Aorta (tissue), 5 donors: Measurements from ENCODE around the gene HOXA2. TPM values are rescaled to one million over a fixed set of nuclear protein-coding genes. Genes with fewer than 3 reads are reported as not detected.

Source experiments
- ATAC-seq: fragments of 200-7000 bp; cut with Tn5 transposase; one replicate; pipeline ENCODE4 v1.9.1; 2022; ENCODE audit warnings: moderate library complexity; ENCODE audit not compliant: low FRiP score
- DNase-seq, 2 donors: peaks; one replicate each; pipeline ENCODE4 v3.0.0-alpha.2; 2020
- H3K27ac ChIP-seq, 2 donors: one replicate each; pipeline ENCODE4 v1.5.1; 2013; ENCODE audit warnings: low read length in 2 of 2, mild to moderate bottlenecking in 2 of 2, moderate library complexity in 2 of 2, control low read depth in 1 of 2, inconsistent platforms in 1 of 2, low read depth in 1 of 2
- H3K27me3 ChIP-seq, 2 donors: one replicate each; pipeline ENCODE4 v1.6.1; 2013; ENCODE audit warnings: control low read depth in 1 of 2, low read length in 1 of 2, mild to moderate bottlenecking in 1 of 2, moderate library complexity in 1 of 2; ENCODE audit not compliant: insufficient read depth in 2 of 2, control insufficient read depth in 1 of 2
- H3K36me3 ChIP-seq, 2 donors: one replicate each; pipeline ENCODE4 v1.6.1; 2013; ENCODE audit warnings: control low read depth in 1 of 2, low read length in 1 of 2, mild to moderate bottlenecking in 1 of 2; ENCODE audit not compliant: insufficient read depth in 2 of 2, control insufficient read depth in 1 of 2
- H3K4me1 ChIP-seq, 2 donors: one replicate each; pipeline ENCODE4 v1.6.1; 2013; ENCODE audit warnings: low read length in 2 of 2, control low read depth in 1 of 2, mild to moderate bottlenecking in 1 of 2, moderate library complexity in 1 of 2; ENCODE audit not compliant: insufficient read depth in 2 of 2, control insufficient read depth in 1 of 2
- H3K4me3 ChIP-seq, 2 donors: one replicate each; pipeline ENCODE4 v1.5.1; 2013; ENCODE audit warnings: low read length in 2 of 2, control low read depth in 1 of 2, mild to moderate bottlenecking in 1 of 2
- H3K9me3 ChIP-seq: one replicate; pipeline ENCODE4 v1.6.1; 2013; ENCODE audit warnings: mild to moderate bottlenecking, low read length; ENCODE audit not compliant: control insufficient read depth
- WGBS, 2 donors: extraction: QIAGEN DNeasy Blood & Tissue Kit; methylation state at CpG; one replicate each; pipeline ENCODE4 v1.1.7; 2013; 5-methylcytosine and 5-hydroxymethylcytosine counted together
- intact Hi-C, 2 donors: fragments of 100-400 bp; cut with DNase I; formaldehyde crosslinking; loops; one replicate each; pipeline versions ENCODE4 v1.14.2 to v1.15.0; 2022
- polyA plus RNA-seq, 2 donors: library from polyadenylated mRNA; stranded (reverse); fragments of 200-250 nt; gene quantifications; one replicate each; pipeline ENCODE4 v1.2.3, GENCODE V29; 2013
- total RNA-seq, 2 donors: library from RNA; stranded (reverse); fragmentation: NEBNext Ultra II Directional; extraction: Animal tissue kit (Norgen Biotek cat#: 25700); gene quantifications; one replicate each; pipeline ENCODE4 v1.2.1, GENCODE V29; 2021
- donor health status: healthy with polysubstance abuse.
- donor health status: Bipolar disorder and iron deficiency.
- donor health status: DM: no; HTN: no; CAD: no.
- donor health status: DM: no; HTN: no; CAD: no.
- donor health status: DM: yes; HTN: yes; CAD: no.

The HOXA2 gene
- total and polyA plus RNA-seq, 4 donors, result 1.6 to 4.7 (median 2.9) TPM

DNA sequence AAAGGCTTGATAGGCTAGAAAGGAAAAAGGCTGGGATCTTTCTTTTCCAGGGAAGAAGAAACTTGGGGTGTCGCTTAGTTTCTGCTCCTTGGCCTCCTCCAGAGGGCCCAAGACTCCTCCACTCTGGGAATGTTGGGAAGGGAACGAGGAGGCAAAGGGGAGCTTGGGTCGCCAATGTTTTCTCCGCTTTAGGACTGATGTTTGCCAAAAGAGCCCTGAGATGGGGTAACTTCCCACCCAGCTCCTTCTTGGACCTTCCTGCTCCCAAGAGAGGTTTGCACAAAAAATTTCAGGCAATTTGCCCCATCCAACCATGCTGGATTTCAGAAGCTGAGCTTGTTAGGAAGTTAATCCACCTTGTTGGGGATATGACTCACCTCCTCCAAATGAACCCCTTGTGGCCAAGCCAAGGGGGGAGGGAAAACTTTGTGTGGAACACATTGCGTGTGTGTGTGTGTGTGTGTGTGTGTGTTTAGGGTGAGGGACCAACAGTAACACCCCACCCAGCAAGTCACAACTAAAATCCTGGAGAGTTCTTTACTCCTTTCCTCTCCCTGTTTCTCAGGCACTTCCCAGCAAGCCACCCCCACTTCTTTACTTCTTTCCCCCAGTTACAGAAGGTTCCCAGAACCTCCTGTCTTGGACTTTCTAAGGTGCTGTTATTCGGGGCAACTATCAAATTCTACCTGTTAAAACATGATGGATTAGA, 8.7 kb upstream of the HOXA2 start:
- peak; percentile 79 for DNase-seq
- H3K4me3 ChIP-seq, result peak overlapping the region; percentile 30 to 32
- H3K27ac ChIP-seq, result peak overlapping the region; percentile 72 to 93
- WGBS, 2 donors, result 3% methylated on average over 6 of the region's 6 CpGs
- peak; percentile 30 for ATAC-seq
- peaks cover 0 to 6% of the 10 kb centered on the region in 2 donors for H3K4me1 ChIP-seq
- H3K9me3 ChIP-seq, result no peaks in the 10 kb centered on the region
- H3K36me3 ChIP-seq, result no peaks in the 10 kb centered on the region
- no peaks in the 10 kb centered on the region for H3K27me3 ChIP-seq
- intact Hi-C loops, result no loop called here

DNA sequence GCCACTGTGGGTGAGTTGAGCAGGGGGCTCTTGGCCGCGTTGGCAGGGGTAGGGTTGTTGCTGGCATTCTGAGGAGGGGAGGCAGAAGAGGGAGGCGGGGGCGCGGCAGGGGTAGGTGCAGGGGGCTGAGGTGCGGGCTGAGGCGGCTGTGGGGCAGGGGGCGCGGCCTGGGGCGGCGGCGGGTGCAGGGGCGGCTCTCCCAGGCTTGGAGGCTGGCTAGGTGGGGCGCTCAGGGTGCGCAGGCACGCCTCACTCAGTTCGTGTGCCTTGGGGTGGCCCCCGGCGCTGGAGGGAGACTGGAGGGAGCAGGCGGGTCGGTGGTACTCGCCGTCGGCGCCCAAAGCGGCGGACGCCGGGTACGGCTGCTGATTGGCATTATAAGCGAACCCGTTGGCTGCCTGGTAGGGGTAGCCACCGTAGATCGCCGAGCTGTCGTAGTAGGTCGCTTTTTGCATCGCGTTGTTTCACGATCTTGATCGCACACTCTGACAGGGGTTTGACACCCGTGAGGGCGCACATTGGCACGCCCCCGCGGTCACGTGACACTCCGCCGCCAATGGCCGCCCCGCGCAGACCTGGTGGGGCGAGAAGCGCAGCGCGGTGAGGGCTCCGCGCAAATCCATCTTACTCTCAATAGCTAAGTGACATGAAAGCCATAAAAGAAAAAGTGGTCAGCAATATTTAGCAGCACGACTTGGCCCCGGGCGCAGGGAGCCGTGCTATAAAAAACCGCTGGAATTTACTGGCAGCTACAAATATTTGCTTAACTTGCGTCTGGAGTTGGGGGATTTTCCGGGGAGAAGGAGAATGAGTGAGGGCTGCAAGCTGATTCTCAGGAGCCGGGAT, 7.9 kb upstream of the HOXA2 start:
- H3K27ac ChIP-seq, result peak overlapping the region; percentile 93 to 96
- no peaks in the 10 kb centered on the region for H3K27me3 ChIP-seq
- DNase-seq (peak; percentile 87 to 94), ATAC-seq (peak; percentile 66)
- intact Hi-C loops, result no loop called here
- H3K4me1 ChIP-seq, result peaks cover 0 to 6% of the 10 kb centered on the region in 2 donors
- 5 to 13% methylated on average over 50 to 66 of the region's 66 CpGs for WGBS, 2 donors
- H3K9me3 ChIP-seq, result no peaks in the 10 kb centered on the region
- H3K4me3 ChIP-seq, result peak overlapping the region in 1 of 2 donors; percentile 30
- H3K36me3 ChIP-seq, result no peaks in the 10 kb centered on the region

DNA sequence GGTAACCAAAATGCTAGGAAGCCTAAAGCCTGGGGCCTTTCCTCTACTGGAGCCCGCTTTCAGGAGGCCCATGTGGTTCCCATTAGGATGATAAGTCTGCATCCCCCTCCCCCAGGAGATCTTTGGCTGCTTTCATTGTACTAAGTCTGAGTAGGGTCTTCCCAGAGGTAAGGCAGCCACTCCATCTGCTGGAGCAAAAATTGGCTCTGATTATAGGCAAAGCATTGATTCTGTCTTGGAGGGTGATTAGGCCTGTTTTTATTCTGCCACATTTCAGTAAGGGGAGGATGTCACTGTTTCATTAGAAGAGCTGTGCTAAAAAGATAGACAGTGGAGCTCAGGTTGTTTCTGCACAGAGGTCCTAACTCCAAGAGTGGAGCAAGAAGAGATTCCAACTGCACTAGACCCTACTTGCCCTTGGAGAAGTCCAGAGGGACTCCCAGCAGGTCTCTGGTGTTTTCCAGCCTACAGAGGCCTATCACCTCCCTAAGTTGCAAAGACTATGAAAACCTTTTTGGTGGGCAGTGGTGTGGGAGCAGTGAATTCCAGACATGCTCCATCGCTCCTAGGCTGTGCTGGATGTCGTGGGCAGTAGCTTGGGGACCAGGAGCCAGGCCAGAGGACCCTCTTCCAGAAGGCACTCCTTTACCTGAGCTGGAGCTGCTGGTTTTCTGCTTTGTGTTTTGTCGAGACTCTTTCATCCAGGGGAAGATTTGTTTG, 7.1 kb upstream of the HOXA2 start:
- Histone ChIP-seq H3K27ac (peak overlapping the region; percentile 86 to 96), H3K4me1 (peaks cover 0 to 6% of the 10 kb centered on the region in 2 donors), H3K27me3 (no peaks in the 10 kb centered on the region), H3K4me3 (no peak overlapping the region), H3K9me3 (no peaks in the 10 kb centered on the region), H3K36me3 (no peaks in the 10 kb centered on the region)
- WGBS, 2 donors, result 59 to 66% methylated on average over 4 of the region's 4 CpGs
- ATAC-seq, result no peak
- intact Hi-C loops, result no loop called here
- no peak for DNase-seq

DNA sequence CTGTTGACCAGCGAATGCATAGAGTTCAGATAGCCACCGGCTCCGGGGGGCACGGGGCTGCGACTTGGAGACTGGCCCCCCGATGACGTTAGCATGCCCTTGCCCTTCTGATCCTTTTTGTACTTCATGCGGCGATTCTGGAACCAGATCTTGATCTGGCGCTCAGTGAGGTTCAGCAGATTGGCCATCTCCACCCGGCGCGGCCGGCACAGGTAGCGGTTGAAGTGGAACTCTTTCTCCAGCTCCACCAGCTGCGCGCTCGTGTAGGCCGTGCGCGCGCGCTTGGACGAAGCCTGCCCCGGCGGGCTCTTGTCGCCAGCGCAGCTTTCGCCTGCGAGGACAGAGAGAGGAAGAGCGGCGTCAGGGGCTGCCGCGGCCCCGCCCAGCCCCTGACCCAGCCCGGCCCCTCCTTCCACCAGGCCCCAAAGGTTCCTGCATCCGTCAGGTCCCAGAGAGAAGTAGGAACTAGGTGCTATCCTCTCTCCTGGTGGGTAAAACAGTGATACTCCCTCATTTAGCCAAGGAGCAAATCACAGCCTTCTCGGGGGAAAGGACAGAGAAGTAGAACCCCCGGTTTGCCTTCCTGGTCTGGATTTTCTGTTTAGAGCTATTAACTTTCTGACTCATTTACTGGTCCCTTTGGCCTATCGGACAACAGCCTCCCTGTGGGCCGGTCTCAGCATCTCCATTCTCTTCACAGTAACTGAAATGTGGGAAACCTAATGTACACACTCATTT, 6.1 kb upstream of the HOXA2 start:
- no peaks in the 10 kb centered on the region for H3K36me3 ChIP-seq
- intact Hi-C loops, result no loop called here
- 8 to 10% methylated on average over 36 to 41 of the region's 41 CpGs for WGBS, 2 donors
- H3K4me1 ChIP-seq, result peaks cover 0 to 6% of the 10 kb centered on the region in 2 donors
- peak overlapping the region; percentile 1 to 28 for H3K4me3 ChIP-seq
- no peaks in the 10 kb centered on the region for H3K27me3 ChIP-seq
- no peaks in the 10 kb centered on the region for H3K9me3 ChIP-seq
- H3K27ac ChIP-seq, result peak overlapping the region; percentile 86 to 96
- DNase-seq (peak; percentile 79 to 85), ATAC-seq (peak; percentile 58)

DNA sequence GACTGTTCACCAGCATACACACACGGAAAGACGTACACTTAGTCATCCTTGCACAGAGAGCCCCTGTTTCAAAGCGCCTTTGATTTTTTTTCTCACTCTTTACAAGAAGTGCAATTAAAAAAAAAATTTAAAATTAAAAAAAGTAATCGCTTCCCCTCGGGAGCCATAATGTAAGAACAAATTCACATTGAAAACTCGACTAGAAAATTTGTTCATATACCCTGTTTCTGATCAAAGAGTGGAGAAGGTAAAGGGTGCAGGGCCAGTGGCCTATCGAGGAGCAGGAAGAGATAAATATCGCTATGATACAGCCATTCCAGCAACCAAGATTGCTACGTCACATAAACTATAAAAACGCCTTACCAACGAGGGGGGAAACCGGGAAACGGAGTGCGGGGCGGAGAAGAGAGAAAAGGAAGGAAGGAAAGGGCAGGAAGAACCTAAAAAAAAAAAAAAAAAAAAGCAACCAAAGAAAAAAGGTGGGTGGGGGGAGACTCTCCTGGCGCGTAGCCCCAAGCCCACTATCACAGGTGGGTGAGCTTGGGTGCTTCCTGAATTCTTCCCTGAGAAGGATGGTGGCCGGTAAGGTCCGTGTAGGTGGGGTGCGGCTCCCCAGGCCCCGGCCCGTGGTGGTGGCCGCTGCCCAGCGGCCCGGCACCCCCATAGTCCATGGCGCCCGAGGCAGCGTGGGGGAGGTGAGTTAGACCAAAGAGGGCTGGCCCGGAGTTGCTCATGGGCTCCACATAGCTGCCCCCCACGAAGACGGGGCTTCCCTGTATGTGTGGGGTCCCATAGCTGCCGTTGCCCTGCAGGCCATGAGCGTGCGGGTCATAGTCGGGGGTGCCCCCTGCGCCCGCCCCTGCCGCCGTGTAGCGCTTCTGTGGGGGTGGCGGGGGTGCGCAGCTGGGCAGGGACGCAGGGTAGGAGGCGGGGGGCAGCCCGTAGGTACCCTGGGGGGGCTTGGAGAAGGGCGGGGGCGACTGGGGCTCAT, 5.2 kb upstream of the HOXA2 start:
- H3K4me1 ChIP-seq, result peaks cover 0 to 6% of the 10 kb centered on the region in 2 donors
- peak; percentile 4 for ATAC-seq

DNA sequence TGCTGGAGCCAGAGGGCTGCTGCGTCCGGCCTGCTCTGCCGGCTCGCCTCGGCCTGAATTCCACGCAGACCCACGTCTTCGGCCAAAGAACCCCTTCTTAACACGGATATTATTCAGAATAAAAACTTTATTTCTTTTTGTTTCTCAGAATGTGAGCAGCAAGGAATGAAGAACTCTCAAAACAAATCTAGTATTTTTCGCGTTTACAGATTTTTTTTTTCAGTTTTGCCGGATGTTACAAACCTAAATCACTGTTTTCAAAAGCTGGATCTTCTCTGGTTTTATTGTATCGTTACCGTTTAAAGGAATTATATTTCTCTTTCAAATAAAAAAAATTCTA, 4.4 kb upstream of the HOXA2 start:
- no peaks in the 10 kb centered on the region for H3K27me3 ChIP-seq
- H3K36me3 ChIP-seq, result no peaks in the 10 kb centered on the region
- H3K9me3 ChIP-seq, result no peaks in the 10 kb centered on the region
- peaks cover 0 to 6% of the 10 kb centered on the region in 2 donors for H3K4me1 ChIP-seq
- ATAC-seq (no peak), DNase-seq (no peak)
- WGBS, 2 donors, result 6 to 11% methylated on average over 14 of the region's 14 CpGs
- H3K27ac ChIP-seq, result peak overlapping the region; percentile 92 to 95
- intact Hi-C loops, result no loop called here
- peak overlapping the region; percentile 18 to 51 for H3K4me3 ChIP-seq

More for the DNA sequence above, 5.2 kb upstream of the HOXA2 start:
- H3K27me3 ChIP-seq, result no peaks in the 10 kb centered on the region
- H3K9me3 ChIP-seq, result no peaks in the 10 kb centered on the region
- peak in 1 of 2 donors; percentile 49 for DNase-seq
- peak overlapping the region; percentile 86 to 96 for H3K27ac ChIP-seq
- H3K36me3 ChIP-seq, result no peaks in the 10 kb centered on the region
- WGBS, 2 donors, result 18 to 24% methylated on average over 47 of the region's 47 CpGs
- intact Hi-C loops, result no loop called here
- H3K4me3 ChIP-seq, result peak overlapping the region; percentile 1 to 28

DNA sequence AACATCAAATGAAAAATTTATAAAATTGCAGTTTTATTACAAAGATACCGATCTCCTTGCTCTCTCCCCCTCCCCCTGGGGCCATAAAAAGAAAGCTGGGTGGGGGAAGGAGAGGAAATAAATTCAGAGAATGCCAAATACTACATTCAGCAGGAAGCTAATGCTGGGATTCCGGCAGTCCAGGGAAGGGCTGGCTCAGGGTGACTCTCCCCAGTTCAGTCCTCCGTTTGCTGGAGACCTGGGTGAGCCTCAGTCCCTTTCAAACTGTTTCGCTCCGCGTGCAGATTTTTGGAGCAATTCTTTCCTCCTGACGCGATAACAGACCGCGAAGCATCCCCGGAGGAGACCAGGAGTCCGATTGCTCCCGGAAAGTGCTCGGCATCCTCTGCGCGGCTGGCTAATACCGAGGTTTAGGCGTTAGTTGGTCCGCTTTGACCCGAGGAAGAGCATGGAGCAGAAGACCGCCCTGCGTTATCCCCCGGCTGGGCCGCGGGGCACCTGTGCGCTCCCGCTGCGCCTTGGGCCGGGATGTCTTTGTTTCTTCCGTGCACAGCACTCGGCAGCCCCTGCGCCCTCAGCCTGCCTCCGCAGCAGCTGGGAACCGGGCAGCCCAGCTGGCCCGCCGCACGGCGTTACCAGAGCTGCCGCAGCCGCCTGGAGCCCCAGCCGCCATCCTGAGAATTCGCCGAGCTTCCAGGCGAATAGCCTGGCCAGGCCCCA, 3.9 kb upstream of the HOXA2 start:
- Histone ChIP-seq H3K9me3 (no peaks in the 10 kb centered on the region), H3K4me3 (peak overlapping the region; percentile 18 to 51), H3K27ac (peak overlapping the region; percentile 92 to 95), H3K27me3 (no peaks in the 10 kb centered on the region), H3K36me3 (no peaks in the 10 kb centered on the region), H3K4me1 (peaks cover 0 to 6% of the 10 kb centered on the region in 2 donors)
- WGBS, 2 donors, result 1 to 8% methylated on average over 44 of the region's 44 CpGs
- ATAC-seq (no peak), DNase-seq (peak; percentile 50 to 79)
- intact Hi-C loops, result no loop called here
